Activated CD8-positive, alpha-beta memory T cell treated with anti-CD3 and anti-CD28 coated beads for 24 hours (primary cell): ENCODE measurements around the gene TMEM116.
"Not testable (repeated sequence)": the region's sequence is repeated elsewhere in the genome, so short reads cannot be mapped to it uniquely, and the experiment has no call there.

ENCODE experiments used
- DNase-seq: peaks from one replicate; pipeline ENCODE4 v3.0.0-alpha.2; 2020

The TMEM116 gene

GRCh38 chr12:112012775-112013600 is at the start of gene TMEM116, which contains the start of gene ERP29:
TMEM116 (minus strand) TSS chr12:112013165; CDS start chr12:112005270, 7,895 bp downstream.
ERP29 (plus strand) TSS chr12:112013426; CDS start chr12:112013466, 40 bp downstream.
- DNase-seq = peak; percentile 100

- no peak for DNase-seq
Observed at GRCh38 chr12:112061137-112061536, 48.2 kb upstream of the TMEM116 start.

GRCh38 chr12:112049351-112049750 is 36.4 kb upstream of the TMEM116 start:
- DNase-seq = no peak

GRCh38 chr12:112046003-112046402 is 33.0 kb upstream of the TMEM116 start:
- no peak for DNase-seq

GRCh38 chr12:112036614-112037013 is 23.6 kb upstream of the TMEM116 start:
- not testable (repeated sequence) for DNase-seq

- DNase-seq = no peak
Observed at GRCh38 chr12:112035219-112035785, 22.3 kb upstream of the TMEM116 start.

- DNase-seq = no peak
Observed at GRCh38 chr12:112032292-112032691, 19.3 kb upstream of the TMEM116 start.

GRCh38 chr12:112031472-112031871 is 18.5 kb upstream of the TMEM116 start:
- no peak for DNase-seq

GRCh38 chr12:112029301-112029700 is 16.3 kb upstream of the TMEM116 start:
- DNase-seq = no peak

GRCh38 chr12:112025808-112026375 is 12.9 kb upstream of the TMEM116 start:
- DNase-seq = no peak

- DNase-seq = no peak
Observed at GRCh38 chr12:112023759-112024396, 10.9 kb upstream of the TMEM116 start.

- no peak for DNase-seq
Observed at GRCh38 chr12:112022241-112023016, 9.5 kb upstream of the TMEM116 start.

- DNase-seq = no peak
Observed at GRCh38 chr12:112020947-112021457, 8.0 kb upstream of the TMEM116 start.

GRCh38 chr12:112018571-112019237 is 5.7 kb upstream of the TMEM116 start:
- no peak for DNase-seq

GRCh38 chr12:112017041-112017440 is 4.1 kb upstream of the TMEM116 start:
- DNase-seq = no peak

GRCh38 chr12:112015938-112016337 is 3.0 kb upstream of the TMEM116 start:
- no peak for DNase-seq

- DNase-seq = peak; percentile 85
Observed at GRCh38 chr12:112013601-112014402, 837 bp upstream of the TMEM116 start.

GRCh38 chr12:112011685-112012084 is 1.3 kb downstream of the TMEM116 start:
- DNase-seq = no peak

GRCh38 chr12:112010415-112011344 is 2.3 kb downstream of the TMEM116 start:
- no peak for DNase-seq

- not testable (repeated sequence) for DNase-seq
Observed at GRCh38 chr12:112009596-112009995, 3.4 kb downstream of the TMEM116 start.
